DMS79 treated with DMSO at 0.1 percent for 48 hours (cell line): ENCODE data around the gene PFKL.
A peak's percentile ranks its signal among the peaks of the same experiment; 100 is the strongest.
"Not testable (repeated sequence)": the region's sequence is repeated elsewhere in the genome, so short reads cannot be mapped to it uniquely, and the experiment has no call there.

Experiments used
- DNase-seq: peaks from one replicate; lab custom pipeline; 2025; lab: John Stamatoyannopoulos, UW

Gene PFKL

DNA sequence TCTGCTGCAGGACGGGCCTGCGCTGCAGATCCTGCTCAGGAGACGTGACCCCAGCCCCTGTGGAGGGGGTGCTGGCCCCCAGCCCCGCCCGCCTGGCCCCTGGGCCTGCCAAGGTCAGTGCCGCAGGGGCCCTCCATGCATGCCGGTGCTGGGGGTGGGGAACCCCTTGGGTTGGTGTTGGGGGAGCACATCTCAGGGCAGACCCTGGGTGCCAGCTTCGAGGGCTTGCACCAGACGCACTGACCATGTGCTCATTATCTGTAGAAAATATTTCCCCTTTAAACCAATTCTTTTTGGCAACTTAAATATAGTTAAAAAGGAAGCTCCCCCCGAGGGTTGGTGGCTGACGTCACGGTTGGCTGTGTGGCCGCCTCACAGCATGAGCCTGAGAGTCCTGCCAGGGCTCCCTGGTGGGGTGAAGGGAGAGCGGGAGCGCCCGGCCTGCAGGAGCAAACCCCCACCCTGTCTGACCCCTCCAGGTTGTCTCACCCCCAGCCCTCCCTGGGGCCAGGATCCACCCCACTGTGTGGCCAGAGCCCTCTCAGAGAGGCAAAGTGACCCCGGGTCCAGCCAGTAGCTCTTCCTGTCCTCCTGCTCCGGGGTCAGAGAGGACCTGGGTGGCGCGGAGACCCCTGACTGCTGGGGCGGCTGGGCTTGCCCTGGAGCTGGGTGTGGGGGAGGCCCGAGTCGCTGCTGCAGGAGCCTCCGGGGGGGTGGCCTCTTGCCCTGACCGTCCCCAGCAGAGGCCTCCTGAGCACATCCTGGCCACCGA is 5.3 kb upstream of the PFKL start:
- DNase-seq, result no peak

DNA sequence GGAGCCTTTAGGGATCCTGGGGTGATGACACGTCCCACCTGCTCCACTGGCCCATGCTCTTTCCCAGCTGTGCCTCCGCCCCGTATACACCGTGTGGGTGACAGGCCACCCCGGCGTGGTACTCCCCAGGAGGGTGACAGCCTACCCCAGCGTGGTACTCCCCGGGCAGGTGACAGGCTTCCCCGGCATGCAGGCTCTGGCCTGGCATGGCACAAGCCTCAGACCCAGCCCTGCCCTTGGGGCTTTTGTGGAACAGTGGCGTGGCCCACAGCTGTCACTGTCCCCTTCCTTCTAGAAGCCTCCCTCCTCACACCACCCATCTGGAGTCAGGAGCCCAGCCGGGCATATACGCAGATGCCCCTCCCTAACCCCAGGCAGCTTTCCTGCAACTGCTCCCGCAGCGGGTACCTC is 4.7 kb upstream of the PFKL start:
- DNase-seq, result no peak

DNA sequence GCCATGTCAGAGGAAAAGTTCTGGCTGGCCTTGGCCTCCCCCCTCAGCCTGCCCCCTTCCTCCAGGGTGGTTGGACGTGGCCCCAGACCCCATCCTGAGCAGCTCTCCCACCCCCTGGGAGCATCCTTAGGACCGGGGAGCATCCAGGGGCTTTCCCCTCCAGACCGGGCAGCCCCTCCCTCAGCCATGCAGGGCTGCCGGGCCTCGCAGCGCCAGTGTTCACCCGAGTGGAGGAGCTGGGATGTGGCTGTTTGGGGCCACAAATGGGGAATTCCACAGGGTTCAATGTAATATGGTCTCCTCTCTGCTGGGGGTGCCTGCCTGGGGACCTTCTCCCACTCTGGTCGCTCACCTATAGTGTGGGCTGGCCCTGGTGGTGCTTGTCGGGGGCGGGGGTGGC is 4.2 kb upstream of the PFKL start:
- no peak for DNase-seq

DNA sequence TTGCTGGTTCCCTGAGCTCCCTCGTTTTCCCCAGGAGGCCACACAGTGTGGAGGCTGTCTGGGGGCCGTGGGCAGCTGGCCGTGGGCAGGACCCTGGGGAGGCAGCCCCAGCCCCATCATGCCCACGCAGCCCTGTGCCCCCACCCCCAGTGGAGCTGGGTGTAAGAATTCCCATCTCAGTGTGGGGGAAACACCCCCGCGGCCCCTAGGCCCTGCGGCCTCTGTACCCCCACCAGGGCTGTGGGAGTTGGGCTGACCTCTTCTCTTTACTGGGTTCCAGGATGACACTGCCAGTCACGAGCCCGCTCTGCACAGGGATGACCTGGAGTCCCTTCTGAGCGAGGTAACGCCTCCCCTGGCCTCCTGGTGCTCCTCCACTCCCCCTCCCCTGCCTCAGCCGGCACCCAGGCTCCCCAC is 3.7 kb upstream of the PFKL start:
- no peak for DNase-seq

DNA sequence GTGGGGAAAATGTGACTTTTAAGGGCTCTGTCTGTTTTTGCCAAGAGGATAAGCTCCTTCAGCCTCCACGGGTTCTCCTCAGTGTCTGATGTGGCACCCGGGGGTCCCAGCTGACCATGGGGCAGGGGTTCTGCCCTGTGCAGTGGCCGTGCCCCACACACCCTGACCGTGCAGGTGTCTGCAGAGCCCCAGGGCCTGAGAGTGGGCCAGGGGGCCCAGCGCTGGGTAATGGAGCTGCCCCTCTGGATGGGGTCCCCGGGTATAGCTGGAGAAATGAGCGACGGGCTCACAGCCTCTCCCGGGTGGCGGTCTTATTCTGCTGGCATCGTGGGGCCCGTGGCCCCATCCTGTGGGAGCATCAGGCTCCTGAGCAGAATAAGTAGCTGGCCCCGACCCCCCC is 2.9 kb upstream of the PFKL start:
- no peak for DNase-seq

DNA sequence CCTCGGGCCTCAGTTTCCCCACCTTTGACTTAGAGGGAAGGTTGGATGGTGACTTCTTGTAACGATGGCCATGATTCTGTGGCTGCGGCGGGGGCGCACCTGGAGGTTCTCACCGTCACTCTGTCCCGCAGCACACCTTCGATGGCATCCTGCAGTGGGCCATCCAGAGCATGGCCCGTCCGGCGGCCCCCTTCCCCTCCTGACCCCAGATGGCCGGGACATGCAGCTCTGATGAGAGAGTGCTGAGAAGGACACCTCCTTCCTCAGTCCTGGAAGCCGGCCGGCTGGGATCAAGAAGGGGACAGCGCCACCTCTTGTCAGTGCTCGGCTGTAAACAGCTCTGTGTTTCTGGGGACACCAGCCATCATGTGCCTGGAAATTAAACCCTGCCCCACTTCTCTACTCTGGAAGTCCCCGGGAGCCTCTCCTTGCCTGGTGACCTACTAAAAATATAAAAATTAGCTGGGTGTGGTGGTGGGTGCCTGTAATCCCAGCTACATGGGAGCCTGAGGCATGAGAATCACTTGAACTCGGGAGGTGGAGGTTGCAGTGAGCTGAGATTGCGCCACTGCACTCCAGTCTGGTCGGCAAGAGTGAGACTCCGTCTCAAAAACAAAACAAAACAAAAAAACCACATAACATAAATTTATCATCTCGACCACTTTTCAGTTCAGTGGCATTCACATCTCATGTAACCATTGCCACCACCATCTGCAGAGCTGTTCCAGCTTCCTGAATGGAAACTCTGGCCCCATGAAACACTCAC is 2.1 kb upstream of the PFKL start:
- DNase-seq, result peak; percentile 79

DNA sequence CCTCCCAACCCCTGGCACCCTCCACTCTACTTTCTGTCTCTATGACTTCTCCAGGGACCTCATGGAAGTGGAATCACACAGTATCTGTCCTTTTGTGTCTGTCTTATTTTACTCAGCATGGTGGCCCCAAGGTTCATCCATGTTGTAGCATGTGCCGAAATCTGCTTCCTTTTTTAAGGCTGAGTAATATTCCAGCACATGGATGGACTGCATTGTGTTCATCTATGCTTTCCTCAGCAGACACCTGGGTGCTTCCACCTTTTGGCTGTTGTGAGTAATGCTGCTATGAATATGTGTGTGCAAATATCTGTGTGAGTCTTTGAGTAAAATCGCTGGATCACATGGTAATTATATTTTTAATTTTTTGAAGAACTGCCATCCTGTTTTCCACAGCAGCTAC is 1.6 kb upstream of the PFKL start:
- DNase-seq, result no peak

DNA sequence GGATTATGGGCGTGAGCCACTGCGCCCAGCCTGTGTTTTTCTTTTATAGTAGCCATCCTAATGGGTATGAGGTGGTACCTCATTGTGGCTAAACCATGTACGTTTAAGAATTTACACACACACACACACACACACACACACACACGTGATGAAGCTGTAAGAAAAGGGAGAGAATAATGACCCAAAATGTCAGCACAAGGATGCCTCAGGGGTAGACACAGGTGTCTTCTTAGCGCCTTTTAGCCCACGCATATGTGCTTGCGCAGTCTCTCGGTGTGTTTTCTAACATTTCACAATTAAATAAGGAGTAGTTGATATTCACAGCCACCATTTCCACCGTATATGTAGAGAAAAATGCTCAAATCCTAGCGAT is 782 bp upstream of the PFKL start:
- DNase-seq, result no peak

DNA sequence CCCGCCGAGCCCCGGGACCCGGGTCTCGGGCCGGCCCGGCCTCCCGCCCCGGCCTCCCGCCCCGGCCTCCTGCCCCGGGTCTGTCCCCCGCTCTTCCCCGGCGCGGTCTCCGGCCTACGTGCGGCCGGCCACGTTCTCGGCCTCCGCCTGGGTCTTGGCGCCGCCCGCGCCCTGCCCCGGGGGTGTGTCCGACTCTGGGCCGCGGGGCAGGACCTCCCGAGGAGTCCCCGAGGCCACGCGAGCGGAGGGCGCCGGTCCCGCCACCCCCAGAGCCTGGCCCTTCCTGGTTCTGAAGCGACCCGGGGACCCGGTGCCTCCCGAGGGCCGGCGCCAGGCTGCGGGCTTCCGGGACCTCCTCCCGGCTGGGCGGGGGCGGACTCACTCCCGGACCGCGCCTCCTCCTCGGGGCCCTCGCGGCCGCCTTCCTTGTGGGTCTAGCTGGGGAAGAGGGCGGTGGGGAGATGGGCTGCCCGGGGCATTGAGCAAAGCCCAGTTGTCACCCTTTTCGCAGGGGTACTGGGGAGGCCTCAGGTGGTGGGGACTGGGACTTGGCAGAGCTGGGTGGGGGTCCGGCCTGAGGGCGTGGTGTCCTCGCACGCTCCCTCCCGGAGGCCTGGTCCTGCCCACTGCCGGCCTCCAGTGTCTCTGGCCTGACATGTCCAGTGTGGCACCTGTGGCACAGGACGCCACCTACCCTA is 558 bp downstream of the PFKL start:
- peak; percentile 14 for DNase-seq

DNA sequence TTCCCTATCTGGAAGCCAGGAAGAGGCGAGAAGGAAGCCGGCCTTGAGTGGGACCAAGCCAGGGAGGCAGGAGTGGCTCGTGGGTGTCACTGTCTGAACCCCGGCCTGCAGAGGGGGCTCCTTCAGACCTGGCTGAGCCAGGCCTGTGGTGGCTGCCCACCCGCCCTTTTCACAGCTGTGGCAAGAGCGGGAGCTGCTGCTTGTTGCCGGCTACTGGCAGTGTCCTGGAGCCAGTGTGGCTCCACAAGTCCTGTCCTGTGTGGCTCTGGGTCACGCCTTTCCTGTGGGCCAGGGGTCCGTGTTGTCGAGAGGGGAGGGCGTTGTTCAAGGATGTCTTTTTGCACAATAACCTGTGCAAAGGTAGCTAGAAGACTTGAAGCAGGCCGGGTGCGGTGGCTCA is 1.3 kb downstream of the PFKL start:
- DNase-seq, result no peak

DNA sequence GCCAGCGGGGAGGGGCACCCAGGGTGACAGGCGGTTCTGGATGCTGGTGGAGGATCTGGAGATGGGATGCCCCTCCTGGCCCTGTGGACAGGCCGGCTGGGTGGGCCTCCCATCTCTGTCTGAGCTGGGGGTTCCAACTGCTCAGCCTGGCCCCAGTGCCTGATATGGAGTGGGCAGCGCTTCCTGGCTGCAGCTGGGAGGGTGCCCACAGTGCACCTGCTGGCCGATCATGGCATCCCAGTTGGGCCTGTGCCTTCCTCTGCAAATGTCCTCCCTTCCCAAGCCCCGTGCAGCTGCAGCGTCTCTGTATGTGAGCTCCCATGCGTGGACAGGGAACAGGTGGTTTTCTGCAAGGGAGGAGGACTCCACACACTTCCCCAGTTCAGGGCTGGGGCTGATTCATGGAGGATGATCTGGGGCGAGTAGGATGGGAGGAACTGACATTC is 2.1 kb downstream of the PFKL start:
- no peak for DNase-seq

DNA sequence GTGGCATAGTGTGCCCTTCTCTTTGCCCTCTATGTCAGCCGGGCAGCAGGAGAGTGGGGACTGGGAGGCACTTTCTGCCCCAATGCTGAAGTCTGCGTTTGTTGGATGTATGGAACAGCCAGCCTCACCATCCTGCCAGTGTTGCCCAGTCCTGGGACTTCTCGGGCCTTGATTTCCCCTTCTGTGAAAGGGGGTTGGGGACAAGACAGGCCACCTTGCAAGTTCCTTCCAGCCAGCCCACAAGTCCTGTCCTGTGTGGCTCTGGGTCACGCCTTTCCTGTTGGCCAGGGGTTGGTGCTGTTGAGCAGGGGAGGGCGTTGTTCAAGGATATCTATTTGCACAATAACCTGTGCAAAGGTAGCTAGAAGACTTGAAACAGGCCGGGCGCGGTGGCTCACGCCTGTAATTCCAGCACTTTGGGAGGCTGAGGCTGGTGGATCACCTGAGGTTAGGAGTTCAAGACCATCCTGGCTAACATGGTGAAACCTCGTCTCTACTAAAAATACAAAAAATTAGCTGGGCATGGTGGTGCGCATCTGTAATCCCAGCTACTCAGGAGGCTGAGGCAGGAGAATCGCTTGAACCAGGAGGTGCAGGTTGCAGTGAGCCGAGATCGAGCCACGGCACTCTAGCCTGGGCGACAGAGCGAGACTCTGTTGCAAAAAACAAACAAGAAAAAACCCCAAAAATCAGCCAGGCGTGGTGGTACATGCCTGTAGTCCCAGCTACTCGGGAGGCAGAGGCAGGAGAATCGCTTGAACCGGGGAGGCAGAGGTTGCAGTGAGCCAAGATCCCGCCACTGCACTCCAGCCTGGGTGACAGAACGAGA is 2.9 kb downstream of the PFKL start:
- not testable (repeated sequence) for DNase-seq

DNA sequence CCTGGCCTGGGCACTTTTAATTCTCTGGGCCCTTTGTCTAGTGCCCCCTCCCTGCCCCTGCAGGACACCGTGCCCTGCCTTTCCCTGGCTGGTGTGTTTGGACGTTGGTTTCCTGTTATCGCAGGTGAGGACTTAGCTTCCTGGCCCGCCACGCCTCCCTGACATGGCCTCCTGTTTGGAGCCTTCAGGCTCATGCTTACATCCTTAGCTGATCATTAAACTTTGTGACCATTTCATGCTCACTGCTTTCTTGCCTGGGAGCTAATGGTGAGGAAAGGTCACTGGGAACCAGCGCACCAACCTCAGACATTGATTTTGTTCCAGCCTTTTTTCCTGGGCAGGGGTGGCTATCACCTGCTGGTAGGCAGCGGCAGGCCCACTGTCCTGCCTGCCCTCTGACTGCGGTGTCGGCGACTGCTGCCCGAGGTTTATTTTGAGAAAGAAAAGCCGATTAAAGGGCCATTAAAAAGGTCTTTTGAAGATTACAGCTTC is 3.7 kb downstream of the PFKL start:
- no peak for DNase-seq

DNA sequence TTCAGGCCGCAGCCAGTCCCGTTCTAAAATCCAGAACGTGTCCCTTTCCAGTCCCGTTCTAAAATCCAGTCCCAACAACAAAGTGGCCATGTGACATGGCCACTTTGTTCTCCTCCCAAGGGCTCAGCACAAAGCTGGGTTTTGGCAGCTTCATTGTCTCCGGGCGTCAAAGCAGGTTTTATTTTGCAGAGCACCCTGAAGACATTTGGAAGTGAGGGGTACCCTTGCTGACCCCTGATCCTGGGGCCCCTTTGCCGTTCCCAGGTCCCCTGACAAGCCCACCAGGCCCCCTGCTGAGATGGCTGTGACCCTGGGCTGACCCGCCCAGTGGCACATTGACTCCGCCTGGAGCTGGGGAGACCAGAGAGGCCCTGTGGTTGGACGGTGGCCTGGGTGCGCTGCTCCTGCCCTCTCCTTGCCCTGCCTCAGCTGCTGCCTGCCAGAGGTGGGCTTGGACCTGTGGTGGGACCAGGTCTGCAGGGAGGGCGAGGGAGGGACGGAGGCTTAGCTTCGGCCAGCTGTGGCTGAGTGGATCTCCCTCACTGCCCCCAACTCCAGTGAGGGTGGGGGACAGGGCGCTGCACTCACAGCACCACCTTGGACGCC is 4.3 kb downstream of the PFKL start:
- no peak for DNase-seq

DNA sequence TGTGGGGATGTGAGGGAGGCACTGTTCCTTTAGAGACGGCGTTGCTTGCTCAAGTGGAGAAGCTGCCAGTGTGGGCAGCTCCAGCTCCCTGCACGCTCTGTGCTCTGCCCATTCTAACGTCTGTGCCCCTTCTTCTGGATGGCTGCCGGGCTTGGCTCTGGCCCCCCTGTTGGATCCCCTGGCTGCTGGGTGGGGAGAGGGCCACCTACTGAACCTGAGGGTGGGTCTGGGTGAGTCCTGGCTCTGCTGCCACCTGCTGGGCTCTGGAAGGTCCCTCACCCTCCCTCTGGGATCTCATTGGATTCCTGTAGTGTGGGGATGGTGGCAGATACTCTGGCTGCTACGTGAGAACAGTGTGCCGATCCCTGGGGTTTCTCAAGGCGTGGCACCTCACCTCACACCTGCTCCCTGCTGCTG is 5.0 kb downstream of the PFKL start:
- DNase-seq, result no peak

DNA sequence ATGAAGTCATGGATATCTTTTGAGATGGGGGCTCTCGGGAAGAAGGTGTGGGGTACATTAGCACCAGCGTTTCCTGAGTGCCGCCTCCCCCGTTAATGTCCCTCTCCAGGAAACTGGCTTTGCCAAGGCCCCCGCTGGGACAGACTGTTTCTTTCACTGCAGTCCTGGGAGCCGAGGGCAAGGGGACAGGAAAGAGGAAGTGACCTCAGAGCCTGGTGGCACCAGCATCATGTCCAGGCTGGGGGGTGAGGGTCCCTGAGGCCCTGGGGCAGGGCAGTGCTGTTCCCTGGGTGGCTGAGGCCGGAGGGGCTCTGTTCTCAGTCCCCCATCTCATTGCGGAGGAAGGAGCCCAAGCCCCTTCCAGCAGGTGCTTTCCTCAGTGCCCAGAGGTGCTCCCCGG is 5.8 kb downstream of the PFKL start:
- no peak for DNase-seq

DNA sequence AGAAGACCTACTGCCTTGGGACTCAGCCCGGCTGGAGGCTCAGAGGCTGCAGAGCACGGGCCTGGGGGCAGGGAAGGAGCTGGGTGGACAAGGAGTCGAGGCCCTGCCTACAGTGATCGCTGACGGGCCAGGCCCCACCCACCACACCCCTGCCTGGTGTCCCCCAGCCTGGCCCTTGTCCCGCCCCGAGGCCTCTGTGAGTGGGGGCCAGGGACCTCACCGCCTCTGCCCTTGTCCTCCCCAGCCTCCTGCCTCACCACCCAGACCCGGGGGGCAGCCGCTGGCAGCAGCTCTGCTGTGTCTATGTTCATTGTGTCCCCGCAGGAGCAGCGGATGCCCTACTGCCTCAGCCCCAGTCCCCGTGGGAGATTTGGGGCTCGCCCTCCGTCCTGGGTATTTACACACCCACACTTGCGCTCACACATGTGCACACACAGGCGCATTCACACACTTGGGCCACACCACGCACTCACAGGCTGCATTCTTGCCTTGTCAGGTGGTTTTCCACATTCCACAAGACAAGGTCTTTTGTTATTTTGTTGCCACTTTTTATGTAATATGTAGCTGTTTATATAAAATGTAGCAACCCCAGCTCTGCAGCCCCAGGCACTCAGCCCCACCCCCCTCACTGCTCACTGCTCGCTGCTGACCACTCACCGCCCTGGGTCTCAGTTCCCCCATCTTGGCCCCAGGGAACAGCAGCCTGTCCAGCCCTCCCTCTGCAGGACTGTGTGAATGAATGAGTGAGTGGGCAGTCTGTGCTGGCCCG is 7.3 kb downstream of the PFKL start:
- DNase-seq, result no peak

DNA sequence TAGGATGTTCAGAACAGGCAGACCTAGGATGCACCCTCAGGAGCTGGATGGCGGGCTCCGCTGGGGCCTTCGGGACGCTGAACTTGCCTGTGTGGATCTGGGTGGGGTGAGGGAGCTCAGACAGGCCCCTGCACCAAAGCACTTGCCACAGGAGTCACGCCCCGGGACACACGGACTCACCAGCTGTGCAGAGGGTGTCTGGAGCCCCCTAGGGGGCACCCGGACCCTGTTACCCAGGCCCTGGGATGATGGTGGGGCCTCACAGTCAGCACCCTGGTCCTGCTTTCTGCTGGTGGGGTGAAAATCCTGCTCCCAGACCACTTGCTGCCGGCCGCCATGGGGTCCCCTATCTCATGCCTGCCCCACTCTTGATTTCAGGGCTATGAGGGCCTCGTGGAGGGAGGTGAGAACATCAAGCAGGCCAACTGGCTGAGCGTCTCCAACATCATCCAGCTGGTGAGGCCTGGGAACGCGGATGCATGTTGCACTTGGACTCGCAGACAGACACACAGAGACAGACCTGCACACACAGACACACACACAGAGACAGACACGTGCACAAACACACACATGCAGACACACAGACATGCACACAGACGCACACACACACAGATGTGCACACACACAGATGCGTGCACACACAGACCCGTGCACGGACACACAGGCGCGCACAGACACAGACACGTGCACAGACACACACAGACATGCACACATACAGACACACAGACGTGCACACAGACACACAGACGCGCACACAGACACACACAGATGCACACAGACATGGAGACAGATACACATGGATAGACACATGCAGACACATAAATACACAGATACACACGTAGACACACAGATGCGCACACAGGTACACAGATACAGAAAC is 11.0 kb downstream of the PFKL start:
- no peak for DNase-seq

DNA sequence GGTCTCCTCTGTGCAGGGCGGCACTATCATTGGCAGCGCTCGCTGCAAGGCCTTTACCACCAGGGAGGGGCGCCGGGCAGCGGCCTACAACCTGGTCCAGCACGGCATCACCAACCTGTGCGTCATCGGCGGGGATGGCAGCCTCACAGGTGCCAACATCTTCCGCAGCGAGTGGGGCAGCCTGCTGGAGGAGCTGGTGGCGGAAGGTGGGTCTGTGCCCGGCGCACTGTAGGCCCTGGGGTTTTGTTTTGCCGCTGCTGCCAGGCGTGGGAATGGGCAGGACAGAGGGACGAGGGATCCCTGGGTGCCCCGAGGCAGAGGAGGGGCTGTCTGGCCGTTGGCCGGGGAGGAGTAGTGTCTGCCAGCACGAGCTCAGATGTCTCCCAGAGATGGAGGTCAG is 12.2 kb downstream of the PFKL start:
- no peak for DNase-seq

DNA sequence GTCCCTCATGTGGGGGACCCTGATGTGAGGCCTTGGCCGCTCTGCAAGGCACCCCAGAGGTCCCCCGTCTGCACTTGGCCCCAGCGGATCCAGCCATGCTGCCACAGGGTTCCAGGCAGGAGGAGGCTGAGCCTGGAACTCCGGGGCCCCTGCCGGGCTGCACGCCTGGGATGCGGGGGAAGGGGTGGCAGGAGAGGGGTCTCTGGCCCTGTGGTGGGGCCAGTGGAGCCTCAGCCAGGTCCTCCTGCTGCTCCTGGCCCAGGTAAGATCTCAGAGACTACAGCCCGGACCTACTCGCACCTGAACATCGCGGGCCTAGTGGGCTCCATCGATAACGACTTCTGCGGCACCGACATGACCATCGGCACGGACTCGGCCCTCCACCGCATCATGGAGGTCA is 12.9 kb downstream of the PFKL start:
- DNase-seq, result no peak
